ENCODE data around the gene IFNGR2.

DNA sequence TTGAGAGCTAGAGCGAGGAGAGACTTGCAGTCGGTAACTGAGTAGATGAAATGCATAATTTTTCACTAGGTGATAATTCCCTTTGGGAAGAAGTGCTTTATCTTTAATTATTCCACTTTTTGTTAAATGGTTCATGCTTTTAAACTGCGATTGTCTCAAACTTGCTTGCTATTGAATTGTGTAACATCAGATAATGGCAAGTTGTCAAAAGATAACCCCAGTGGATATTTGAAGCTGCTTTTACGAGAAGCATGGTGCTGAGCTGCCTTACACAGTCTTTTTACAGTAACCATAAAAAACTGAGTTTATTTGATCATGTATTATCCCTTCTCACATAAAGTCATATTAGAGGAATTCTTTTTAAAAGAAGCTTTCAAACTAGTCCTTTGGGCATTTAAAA lies 46.4 kb downstream of the IFNGR2 start:
- TF ChIP-seq POLR2A (IDR thresholded peaks at IDR 0.05) = no peak
- TF ChIP-seq, protein P1, sequence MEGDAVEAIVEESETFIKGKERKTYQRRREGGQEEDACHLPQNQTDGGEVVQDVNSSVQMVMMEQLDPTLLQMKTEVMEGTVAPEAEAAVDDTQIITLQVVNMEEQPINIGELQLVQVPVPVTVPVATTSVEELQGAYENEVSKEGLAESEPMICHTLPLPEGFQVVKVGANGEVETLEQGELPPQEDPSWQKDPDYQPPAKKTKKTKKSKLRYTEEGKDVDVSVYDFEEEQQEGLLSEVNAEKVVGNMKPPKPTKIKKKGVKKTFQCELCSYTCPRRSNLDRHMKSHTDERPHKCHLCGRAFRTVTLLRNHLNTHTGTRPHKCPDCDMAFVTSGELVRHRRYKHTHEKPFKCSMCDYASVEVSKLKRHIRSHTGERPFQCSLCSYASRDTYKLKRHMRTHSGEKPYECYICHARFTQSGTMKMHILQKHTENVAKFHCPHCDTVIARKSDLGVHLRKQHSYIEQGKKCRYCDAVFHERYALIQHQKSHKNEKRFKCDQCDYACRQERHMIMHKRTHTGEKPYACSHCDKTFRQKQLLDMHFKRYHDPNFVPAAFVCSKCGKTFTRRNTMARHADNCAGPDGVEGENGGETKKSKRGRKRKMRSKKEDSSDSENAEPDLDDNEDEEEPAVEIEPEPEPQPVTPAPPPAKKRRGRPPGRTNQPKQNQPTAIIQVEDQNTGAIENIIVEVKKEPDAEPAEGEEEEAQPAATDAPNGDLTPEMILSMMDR (IDR thresholded peaks at IDR 0.05) = no peak
